Smooth muscle cell (in vitro differentiated cells): ENCODE results near the gene TMPRSS9. TPM values are rescaled to one million over a fixed set of nuclear protein-coding genes. Genes with fewer than 3 reads are reported as not detected.
"Not testable (repeated sequence)": the region's sequence is repeated elsewhere in the genome, so short reads cannot be mapped to it uniquely, and the experiment has no call there.

Experiments used
- DNase-seq: peaks from one replicate; lab custom pipeline; 2025; ENCODE audit not compliant: unreplicated experiment; lab: John Stamatoyannopoulos, UW
- H2AFZ ChIP-seq: fragments of 200-600 bp; sonication (generic); 2 replicates; pipeline ENCODE4 v1.6.0; 2016; ENCODE audit warnings: antibody characterized with exemption, low read depth, mild to moderate bottlenecking
- H3F3A ChIP-seq: fragments of 200-600 bp; sonication (generic); 2 replicates; pipeline ENCODE4 v1.6.0; 2017; ENCODE audit warnings: antibody characterized with exemption, low read depth
- H3K27ac ChIP-seq: fragments of 200-600 bp; sonication (generic); 2 replicates; pipeline ENCODE4 v1.5.1; 2016; ENCODE audit warnings: low read depth, mild to moderate bottlenecking
- H3K27me3 ChIP-seq: fragments of 200-600 bp; sonication (generic); 2 replicates; pipeline ENCODE4 v1.6.1; 2016; ENCODE audit warnings: low read depth, mild to moderate bottlenecking
- H3K36me3 ChIP-seq: fragments of 200-600 bp; sonication (generic); 2 replicates; pipeline ENCODE4 v1.5.1; 2016; ENCODE audit warnings: low read depth
- H3K4me1 ChIP-seq: fragments of 200-600 bp; sonication (generic); 2 replicates; pipeline ENCODE4 v1.5.1; 2016; ENCODE audit warnings: low read depth
- H3K4me2 ChIP-seq: fragments of 200-600 bp; sonication (generic); 2 replicates; pipeline ENCODE4 v1.6.0; 2016; ENCODE audit warnings: mild to moderate bottlenecking
- H3K4me3 ChIP-seq: fragments of 200-600 bp; sonication (generic); 2 replicates; pipeline ENCODE4 v1.5.1; 2016; ENCODE audit warnings: mild to moderate bottlenecking
- H3K79me2 ChIP-seq: fragments of 200-600 bp; sonication (generic); 2 replicates; pipeline ENCODE4 v1.6.0; 2016; ENCODE audit warnings: low read depth, mild to moderate bottlenecking
- H3K9ac ChIP-seq: fragments of 200-600 bp; sonication (generic); 2 replicates; pipeline ENCODE4 v1.6.0; 2016; ENCODE audit warnings: low read depth
- H3K9me3 ChIP-seq: fragments of 200-600 bp; sonication (generic); replicated peaks from 2 replicates; pipeline ENCODE4 v1.5.1; 2016; ENCODE audit warnings: low read depth
- H4K20me1 ChIP-seq: fragments of 200-600 bp; sonication (generic); 2 replicates; pipeline ENCODE4 v1.6.0; 2016; ENCODE audit warnings: low read depth
- WGBS: methylation state at CpG from one replicate; pipeline ENCODE4 v1.1.7; 2016; ENCODE audit warnings: low lambda C conversion rate; 5-methylcytosine and 5-hydroxymethylcytosine counted together
- polyA plus RNA-seq: library from polyadenylated mRNA; unstranded; fragments of >200 nt; fragmentation: Nextera tagmentation; extraction: Ambion mirVana; gene quantifications from 2 replicates; pipeline ENCODE4 v1.2.1, GENCODE V29; 2016
- total RNA-seq: library from RNA; depleted of rRNA; stranded (reverse); fragments of >200 nt; gene quantifications from 2 replicates; pipeline ENCODE4 v1.2.3, GENCODE V29; 2014
- TF ChIP-seq, protein P1 (sequence below): fragments of 200-600 bp; sonication (generic); IDR thresholded peaks from 2 replicates; pipeline ENCODE4 v1.5.1; 2017; ENCODE audit warnings: borderline replicate concordance, mild to moderate bottlenecking, antibody characterized with exemption; ENCODE audit not compliant: insufficient read depth, poor library complexity, severe bottlenecking

The TMPRSS9 gene
- total and polyA plus RNA-seq, 2 experiments from 2014 or later: 0.05 TPM; not detected in 1

- Histone ChIP-seq H3K4me1 (peaks cover 4% of the 10 kb centered on the region), H4K20me1 (peaks cover 30% of the 10 kb centered on the region), H3K36me3 (no peaks in the 10 kb centered on the region), H3K9ac (no peak overlapping the region), H3K4me3 (no peak overlapping the region), H3K27ac (no peak overlapping the region), H2AFZ (no peak overlapping the region), H3K27me3 (no peaks in the 10 kb centered on the region), H3K79me2 (peaks cover 43% of the 10 kb centered on the region), H3K9me3 (no peaks in the 10 kb centered on the region), H3K4me2 (no peak overlapping the region), H3F3A (no peaks in the 10 kb centered on the region)
- TF ChIP-seq, protein P1, sequence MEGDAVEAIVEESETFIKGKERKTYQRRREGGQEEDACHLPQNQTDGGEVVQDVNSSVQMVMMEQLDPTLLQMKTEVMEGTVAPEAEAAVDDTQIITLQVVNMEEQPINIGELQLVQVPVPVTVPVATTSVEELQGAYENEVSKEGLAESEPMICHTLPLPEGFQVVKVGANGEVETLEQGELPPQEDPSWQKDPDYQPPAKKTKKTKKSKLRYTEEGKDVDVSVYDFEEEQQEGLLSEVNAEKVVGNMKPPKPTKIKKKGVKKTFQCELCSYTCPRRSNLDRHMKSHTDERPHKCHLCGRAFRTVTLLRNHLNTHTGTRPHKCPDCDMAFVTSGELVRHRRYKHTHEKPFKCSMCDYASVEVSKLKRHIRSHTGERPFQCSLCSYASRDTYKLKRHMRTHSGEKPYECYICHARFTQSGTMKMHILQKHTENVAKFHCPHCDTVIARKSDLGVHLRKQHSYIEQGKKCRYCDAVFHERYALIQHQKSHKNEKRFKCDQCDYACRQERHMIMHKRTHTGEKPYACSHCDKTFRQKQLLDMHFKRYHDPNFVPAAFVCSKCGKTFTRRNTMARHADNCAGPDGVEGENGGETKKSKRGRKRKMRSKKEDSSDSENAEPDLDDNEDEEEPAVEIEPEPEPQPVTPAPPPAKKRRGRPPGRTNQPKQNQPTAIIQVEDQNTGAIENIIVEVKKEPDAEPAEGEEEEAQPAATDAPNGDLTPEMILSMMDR: no peak
- WGBS: 93% methylated on average over 5 of the region's 5 CpGs
- no peak for DNase-seq
Observed at GRCh38 chr19:2458054-2458453, 98.0 kb downstream of the TMPRSS9 start.

DNA sequence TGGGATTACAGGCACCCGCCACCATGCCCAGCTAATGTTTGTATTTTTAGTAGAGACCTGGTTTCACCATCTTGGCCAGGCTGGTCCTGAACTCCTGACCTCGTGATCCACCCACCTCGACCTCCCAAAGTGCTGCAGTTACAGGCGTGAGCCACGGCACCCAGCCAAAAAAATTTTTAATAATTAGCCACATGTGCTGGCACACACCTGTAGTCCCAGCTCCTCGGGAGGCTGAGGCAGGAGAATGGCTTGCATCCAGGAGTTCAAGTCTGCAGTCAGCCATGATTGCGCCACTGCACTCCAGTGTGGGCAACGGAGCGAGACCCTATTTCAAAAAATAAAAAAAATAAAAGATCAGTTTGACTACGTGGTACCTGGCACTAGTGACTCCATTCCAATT is 98.7 kb downstream of the TMPRSS9 start:
- H3K4me1 ChIP-seq, H3K4me3 ChIP-seq, H3K9ac ChIP-seq, H3K36me3 ChIP-seq, H2AFZ ChIP-seq, H3K9me3 ChIP-seq, H3F3A ChIP-seq, DNase-seq, H3K4me2 ChIP-seq, H3K27me3 ChIP-seq, H3K27ac ChIP-seq: not testable (repeated sequence)
- Histone ChIP-seq H4K20me1 (peaks cover 23% of the 10 kb centered on the region), H3K79me2 (peaks cover 36% of the 10 kb centered on the region)
- WGBS: 88% methylated on average over 10 of the region's 10 CpGs

GRCh38 chr19:2460245-2460644 is 100.2 kb downstream of the TMPRSS9 start:
- DNase-seq: no peak
- peaks cover 24% of the 10 kb centered on the region for H3K79me2 ChIP-seq
- 96% methylated on average over 1 of the region's 1 CpG for WGBS
- no peak overlapping the region for H2AFZ ChIP-seq
- H3K4me3 ChIP-seq: no peak overlapping the region
- no peaks in the 10 kb centered on the region for H3K36me3 ChIP-seq
- H3K9ac ChIP-seq: no peak overlapping the region
- peaks cover 8% of the 10 kb centered on the region for H4K20me1 ChIP-seq
- no peaks in the 10 kb centered on the region for H3K9me3 ChIP-seq
- no peak overlapping the region for H3K4me2 ChIP-seq
- H3F3A ChIP-seq: peaks cover 5% of the 10 kb centered on the region
- H3K27ac ChIP-seq: no peak overlapping the region
- no peaks in the 10 kb centered on the region for H3K27me3 ChIP-seq
- H3K4me1 ChIP-seq: peaks cover 2% of the 10 kb centered on the region
- TF ChIP-seq, protein P1: no peak

DNA sequence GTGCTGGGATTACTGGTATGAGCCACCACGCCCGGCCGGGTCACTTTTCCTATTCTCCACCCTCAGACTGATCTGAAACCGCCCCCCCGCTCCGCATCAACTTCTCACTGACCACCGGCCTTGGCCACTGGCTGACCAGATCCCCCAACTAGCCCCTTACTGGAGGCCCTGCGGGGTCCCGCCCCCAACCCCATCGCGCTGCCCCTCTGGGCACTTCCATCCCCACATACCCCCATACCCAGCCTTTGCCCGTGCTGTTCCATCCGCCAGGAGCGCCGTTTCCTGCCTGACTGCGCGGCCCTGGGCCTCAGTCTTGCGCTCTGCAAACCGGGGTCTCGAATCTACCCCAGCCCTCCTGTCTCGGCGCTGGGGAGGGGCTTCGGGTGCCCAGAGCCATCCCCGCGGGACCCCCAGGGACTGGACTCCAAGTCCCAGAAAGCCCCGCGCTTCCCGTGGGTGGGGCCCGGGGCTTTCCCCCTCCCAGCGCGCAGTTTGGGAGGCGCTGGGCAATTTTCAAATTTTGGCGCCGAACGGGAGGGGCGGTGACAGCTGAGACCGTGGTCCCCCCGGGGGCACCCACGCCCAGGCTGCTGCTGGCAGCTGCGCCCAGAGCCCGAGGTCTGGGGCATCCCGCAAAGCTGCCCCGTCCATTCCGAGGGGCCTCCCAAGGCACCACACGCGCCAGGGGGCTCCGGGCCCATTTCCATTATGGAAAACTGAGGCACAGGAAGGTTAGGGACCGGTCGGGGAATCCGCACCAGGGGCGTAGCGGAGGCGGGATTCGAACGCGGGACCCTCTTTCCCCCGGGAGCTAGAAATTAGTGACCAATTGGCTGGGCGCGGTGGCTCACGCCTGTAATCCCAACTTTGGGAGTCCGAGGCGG is 101.9 kb downstream of the TMPRSS9 start:
- Histone ChIP-seq H3K4me2 (peak overlapping the region; percentile 83), H3K9ac (peak overlapping the region; percentile 61), H3K36me3 (no peaks in the 10 kb centered on the region), H3K79me2 (peaks cover 9% of the 10 kb centered on the region), H4K20me1 (no peaks in the 10 kb centered on the region), H2AFZ (peak overlapping the region; percentile 86), H3K9me3 (no peaks in the 10 kb centered on the region), H3K27ac (no peak overlapping the region), H3K4me1 (no peaks in the 10 kb centered on the region), H3K4me3 (peak overlapping the region; percentile 61), H3F3A (peaks cover 5% of the 10 kb centered on the region), H3K27me3 (no peaks in the 10 kb centered on the region)
- TF ChIP-seq, protein P1: no peak
- 7% methylated on average over 58 of the region's 62 CpGs for WGBS
- peak; percentile 51 for DNase-seq
